NCI-H526 (cell line): Measurements from ENCODE around the gene MCTP2.
"Not testable (repeated sequence)": the region's sequence is repeated elsewhere in the genome, so short reads cannot be mapped to it uniquely, and the experiment has no call there.

Experiments used
- DNase-seq, 2 experiments: peaks; one replicate each; lab custom pipeline; 2025; lab: John Stamatoyannopoulos, UW

The MCTP2 gene

DNA sequence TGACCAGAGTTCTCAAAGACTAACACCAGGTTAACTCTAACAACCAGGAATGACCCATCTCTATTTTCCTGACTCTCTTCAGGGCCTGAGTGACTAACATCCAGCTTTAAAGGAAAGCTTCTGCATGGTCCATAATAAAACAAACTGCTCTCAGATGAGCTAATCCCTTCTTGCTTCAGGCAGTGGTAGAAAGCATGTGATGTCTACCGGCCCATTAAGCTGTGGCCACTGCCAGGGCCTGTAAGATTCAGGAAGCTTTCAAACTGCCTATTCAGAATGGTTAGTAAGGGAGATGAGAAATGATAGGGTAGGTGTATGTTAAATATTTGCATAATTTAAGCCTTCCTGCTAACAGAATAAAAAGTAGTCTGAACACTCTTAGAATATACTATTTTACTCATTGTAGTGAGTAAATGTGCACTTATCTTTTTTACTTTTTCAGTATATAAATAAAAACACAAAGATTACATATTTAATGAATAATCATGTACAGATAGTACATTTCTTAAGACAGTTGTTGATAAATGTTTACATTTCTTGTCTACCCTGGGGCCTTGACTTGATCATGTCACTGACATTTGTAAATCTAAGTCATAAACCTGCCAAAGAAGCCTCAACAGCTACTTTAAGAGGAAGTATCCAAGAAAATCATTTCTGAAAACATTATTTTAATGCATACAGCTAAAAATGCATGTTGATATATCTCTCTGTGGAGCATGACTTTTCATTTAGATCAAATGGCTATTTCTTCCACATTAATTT lies 222.0 kb downstream of the MCTP2 start:
- peak in 1 of 2 experiments; percentile 8 for DNase-seq

DNA sequence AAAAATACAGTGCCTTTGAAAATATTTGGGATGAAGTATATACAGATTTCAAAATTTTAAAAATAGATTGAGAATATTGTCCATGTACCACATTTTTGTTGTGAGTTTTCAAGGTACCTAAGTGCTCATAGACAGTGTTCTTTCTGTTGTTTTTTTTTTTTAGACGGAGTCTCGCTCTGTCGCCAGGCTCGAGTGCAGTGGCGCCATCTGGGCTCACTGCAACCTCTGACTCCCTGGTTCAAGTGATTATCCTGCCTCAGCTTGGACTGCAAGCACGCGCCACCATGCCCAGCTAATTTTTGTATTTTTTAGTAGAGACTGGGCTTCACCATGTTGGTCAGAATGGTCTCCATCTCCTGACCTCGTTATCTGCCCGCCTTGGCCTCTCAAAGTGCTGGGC lies 223.9 kb downstream of the MCTP2 start:
- no peak for DNase-seq

DNA sequence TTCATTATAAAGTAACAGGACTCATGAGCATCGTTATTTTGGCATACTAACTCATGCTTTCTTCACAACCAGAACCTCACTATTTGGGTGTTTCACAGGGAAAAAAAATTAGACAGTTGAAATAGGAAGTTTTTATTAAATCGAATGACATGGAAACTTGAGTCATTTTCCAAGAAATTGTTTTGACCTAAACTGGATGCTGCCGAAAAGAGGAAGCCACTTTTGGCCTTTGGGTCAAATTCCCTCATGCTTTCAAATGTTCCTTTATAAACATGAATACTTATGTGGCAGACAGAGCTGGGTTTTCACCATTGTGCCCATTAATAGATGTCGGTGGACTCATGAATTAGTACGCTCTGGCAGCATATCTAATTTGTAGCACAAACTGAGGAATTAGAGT lies 224.9 kb downstream of the MCTP2 start:
- no peak for DNase-seq

DNA sequence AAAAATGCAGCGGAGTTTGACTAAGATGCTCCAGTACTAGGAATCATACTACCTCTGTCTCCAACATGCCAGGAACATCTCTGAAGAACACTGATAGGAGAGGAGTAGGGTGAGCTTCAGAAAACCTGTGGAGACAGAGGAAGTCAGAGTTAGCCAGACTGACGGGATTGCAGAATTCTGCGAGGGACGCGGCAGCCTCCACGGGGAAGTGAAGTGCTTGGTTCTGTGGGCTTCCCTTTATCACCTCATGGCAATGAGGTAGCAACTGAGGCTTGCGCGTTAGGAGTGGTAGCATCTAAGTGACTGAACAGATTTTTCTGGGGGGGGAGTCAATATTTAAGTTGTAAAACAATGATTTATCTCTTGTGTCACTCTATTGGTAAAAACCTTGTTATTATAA lies 226.3 kb downstream of the MCTP2 start:
- no peak for DNase-seq

DNA sequence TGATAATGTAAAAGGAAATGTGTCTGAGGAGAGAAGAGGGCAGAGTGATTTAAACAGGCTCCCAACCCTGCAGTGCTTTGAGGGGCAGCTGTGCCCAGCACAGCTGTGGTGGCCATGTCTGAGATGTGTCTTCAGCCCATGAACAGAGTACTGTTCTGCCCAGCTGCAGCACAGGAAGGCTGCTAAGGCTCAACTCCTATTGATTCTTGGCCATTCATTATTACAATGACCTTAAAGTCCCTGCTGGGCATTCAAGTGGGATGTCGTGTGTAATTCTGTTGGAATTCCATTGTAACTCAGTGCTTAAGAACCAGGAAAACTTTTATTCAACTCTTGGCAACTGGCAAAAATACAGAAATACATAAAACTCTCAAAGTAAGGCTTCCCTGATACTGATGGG lies 229.3 kb downstream of the MCTP2 start:
- no peak for DNase-seq

DNA sequence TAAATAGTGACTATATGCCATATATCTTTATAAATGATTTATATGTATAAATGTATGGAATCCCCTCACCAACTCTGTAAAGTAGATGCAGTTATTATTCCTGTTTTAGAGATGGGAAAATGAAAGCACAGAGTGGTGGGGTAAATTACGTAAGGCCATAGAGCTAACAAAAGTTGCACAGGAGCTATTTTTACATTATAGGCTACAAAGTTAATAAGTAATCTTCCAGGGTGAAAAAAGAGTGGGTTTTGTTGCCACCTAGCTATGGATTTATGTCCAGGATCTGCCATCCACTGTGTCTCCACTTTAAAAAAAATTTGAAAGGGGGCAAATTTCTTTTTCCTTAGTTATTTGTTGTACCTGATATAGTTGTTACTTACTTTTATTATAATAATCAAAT lies 235.7 kb downstream of the MCTP2 start:
- DNase-seq, result peak in 1 of 2 experiments; percentile 8

DNA sequence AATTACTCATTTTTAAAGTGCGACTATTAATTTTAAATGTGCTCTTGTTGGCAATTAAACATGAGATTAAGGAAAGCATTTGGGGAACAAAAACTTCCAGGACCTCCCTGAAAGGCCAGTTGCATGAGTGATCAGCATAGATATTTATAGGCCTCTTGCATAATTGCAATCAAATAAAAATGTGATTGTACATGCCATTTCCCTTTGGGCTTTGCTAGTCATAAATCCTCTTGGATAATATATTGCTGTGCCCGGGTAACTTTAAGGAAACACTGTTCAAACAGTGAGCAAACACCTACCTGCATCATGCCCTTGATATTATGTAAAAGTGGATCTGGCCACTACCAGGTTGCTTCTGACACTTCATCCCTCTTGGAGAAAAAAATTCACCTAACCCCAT lies 239.1 kb downstream of the MCTP2 start:
- no peak for DNase-seq

DNA sequence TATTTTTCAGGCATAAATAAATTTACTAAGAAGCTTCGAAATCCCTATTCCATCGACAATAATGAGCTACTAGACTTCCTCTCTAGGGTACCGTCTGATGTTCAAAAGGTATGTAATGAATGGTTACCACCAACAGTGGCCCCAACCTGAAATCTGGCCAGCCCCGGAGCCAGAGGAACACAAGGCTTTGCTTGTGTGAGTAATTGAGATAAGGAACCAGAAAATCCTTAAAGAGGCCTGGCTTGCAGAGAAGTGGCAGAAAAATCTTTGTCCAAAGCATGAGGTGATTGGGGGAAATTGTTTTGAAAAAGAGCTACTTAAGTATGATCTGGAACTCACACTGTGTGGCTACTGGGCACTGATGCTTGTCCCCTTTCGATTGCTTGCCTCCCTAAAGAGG lies 245.3 kb downstream of the MCTP2 start:
- no peak for DNase-seq

DNA sequence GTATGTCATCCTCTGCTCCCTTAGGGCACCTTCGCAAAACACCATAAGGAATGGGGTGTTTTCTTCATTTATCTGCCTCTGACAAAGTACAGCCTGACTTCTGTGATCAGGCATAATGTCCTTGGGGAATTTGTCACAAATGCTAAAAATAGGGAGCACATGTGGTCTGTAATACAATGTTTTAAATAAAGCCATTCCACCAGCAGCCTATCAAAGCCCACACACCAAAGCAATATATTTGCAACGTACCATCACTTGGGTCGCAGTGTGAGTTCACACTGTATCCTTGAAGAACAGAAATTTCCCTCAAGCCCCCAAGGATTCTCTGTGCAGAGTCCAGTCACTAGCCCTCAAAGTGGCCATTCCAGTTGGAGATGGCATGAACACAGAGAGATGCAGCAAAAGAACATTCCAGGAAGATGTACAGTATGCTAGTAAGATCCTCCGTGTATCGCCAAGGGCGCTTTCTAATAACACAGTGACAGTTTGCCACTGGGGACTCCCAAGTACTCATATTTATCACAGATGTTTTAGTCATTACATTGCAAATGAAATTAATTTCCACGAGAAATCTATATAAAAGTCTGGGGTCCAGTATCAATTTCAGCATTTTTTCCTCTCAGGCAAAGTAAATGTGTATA lies 246.7 kb downstream of the MCTP2 start:
- peak in 1 of 2 experiments; percentile 38 for DNase-seq

DNA sequence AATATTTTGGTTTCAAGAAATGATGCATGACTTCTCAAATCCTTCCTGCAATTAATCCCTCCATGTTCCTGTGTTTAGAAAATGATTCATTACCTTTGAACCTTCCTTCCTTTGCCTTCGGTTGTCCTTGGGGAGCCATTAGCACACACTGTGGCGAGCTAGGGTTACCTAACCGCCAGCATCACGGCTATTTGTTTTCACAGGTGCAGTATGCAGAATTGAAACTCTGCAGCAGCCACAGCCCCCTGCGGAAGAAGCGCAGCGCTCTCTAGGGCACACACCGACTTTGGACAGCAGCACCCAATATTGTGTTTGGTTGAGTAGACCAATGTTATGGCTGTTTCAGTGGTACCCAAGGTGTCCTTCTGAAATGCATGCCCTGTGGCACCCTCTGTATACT lies 247.4 kb downstream of the MCTP2 start:
- DNase-seq, result peak; percentile 92 to 95

DNA sequence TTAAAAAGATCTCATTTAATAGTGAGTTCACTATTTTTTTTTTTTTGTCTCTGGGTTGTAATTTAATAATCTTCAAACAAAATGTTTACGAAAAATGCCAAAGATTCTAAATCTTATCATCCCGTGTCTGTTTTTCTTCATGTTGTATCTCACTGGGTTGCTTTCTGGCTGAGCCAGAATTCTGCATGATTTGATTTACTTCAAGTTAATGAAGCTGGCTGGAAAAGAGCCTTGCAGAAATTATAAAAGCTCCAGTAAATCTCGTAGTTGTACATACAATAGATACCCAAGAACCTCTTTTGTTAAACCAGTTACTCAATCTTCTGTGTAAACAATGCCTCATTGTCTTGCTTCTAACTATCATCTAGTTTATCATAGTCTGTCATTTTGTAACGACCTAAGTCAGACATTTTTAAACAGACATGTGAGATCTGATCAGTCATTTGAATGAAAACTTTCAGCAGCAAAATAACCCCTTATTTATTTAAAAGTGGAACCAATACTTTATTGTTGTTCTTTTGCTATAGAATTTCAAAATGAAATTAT lies 249.0 kb downstream of the MCTP2 start:
- DNase-seq, result peak; percentile 46 to 56

DNA sequence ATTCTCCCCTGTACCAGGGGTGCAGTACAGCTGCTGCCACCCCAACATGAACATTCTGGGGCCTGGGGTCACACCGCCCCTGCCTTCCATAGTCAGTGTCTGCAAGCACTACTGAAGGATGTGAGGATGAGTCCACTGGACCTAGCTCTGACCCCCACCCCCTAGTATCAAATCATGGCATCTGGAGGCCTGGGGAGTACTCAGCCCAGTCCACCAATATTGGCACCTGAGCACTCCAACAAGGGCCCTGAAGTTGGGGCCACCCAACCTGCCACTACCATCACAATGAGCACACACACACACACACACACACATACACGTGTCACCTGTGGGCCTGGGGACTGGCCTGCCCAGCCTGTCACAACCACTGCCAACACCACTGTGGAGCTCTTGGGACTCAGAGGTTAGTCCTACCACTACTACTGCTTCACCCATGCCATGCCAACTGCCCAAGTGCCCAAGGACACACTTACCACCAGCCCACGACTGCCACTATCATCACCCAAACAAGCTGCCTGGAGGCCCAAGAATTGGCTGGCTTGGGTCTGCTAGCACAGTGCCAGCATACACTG lies 253.9 kb downstream of the MCTP2 start:
- no peak for DNase-seq

DNA sequence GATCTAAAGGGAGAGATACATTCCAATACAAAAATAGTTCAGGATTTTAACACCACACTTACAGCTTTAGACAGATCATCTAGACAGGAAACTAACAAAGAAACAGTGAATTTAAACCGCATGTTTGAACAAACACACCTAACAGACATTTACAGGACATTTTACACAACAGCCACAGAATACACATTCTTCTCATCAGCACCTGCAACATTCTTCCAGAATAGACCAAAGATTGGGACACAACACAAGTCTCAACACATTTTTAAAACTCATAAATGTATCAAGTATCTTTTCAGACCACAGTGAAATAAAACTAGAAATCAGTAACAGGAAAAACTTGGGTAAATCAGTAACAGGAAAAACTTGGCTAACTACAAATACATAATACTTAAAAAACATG lies 256.3 kb downstream of the MCTP2 start:
- no peak for DNase-seq

DNA sequence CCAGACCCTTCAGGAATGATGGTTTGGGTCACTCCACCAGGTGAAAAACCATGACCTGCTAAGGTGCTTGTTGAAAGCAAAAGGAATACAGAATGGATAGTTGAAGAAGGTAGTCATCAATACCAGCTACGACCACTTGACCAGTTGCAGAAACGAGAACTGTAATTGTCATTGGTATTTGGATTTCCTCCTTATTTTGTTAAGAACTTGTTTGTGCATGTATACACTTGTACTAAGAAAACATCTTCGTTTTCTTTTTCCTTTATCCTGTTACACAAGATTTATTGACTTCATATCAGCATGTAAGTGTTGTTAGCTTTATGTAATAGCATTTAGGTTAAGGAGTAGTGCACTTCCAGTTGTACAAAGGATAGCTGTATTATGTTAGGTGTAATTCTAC lies 261.8 kb downstream of the MCTP2 start:
- no peak for DNase-seq

DNA sequence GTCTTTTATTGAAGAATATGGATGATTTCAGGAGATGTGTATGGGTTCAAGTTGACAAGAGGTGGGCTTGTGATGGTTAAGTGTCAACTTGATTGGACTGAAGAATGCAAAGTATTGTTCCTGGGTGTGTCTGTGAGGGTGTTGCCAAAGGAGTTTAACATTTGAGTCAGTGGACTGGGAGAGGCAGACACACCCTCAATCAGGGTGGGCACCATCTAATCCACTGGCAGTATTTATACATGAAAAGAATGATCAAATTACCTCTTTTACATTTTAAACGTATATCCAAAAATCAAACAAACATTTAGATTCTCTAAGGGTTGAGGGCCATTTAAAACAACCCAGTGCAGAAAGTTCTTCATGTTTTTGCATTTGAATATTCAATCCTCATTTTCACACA lies 262.2 kb downstream of the MCTP2 start:
- DNase-seq, result not testable (repeated sequence)

DNA sequence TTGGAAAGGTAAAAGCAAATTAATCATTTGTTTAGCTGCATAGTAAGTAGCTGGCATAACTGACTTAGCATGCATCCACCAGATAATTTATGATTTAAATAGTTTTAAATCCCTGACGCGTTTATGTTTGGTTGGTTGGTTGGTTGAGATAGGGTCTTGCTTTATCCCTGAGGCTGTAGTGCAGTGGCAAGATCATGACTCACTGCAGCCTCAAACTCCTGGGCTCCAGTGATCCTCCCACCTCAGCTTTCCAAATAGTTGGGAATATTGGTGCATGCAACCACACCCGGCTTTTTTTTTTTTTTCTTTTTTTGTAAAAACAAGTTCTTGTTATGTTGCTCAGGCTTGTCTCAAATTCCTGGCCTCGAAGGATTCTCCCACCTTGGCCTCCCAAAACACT lies 263.4 kb downstream of the MCTP2 start:
- no peak for DNase-seq

DNA sequence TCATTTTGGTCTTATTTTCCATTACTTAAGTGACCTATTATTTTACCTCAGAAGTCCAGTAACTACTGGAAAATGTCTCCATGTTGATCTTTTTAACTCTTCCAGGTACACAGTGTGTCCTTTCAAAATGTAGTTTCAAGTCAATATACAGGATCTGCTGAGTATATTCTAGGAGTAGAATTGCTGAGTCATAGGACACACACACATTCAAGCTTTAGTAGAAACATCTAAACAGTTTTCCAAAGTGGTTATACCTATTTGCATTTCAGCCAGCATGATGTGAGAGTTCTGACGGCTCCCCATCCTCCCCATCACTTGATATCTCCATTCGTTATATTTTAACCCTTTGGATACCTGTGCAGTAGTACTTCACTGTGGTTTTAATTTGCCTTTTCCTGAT lies 271.9 kb downstream of the MCTP2 start:
- peak; percentile 3 to 33 for DNase-seq

DNA sequence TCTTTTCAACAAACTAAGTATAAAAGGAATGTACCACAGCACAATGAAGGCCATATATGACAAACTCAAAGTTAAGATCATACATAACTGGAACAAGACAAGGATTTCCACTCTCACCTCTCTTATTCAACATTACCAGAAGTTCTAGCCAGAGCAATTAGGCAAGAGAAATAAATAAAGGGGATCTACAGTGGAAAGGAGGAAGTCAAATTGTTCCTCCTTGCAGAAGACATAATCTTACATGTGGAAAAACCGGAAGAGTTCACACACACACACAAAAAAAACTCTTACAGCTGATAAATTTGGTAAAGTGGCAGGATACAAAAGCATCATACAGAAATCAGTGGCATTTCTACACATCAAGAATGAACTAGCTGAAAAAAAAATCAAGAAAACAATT lies 277.9 kb downstream of the MCTP2 start:
- DNase-seq, result no peak

DNA sequence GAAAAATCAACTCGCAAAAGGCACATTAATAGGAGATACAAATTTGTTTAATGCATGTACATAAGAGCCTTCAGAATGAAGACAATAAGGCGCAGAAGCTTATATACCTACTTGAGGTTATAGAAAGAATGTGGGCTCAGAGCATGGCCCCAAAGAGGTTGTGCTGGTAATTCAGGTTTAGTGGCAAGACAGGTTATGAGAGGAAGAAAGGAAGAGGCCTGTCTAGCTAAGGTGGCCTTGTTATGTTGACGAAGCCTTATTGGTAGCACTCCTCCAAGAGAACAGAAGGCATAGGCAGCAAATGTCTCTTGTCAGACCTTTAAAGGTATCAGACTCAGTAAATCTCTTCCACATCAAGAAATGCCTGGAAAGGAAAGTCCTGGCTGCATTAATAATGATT lies 290.8 kb downstream of the MCTP2 start:
- no peak for DNase-seq

DNA sequence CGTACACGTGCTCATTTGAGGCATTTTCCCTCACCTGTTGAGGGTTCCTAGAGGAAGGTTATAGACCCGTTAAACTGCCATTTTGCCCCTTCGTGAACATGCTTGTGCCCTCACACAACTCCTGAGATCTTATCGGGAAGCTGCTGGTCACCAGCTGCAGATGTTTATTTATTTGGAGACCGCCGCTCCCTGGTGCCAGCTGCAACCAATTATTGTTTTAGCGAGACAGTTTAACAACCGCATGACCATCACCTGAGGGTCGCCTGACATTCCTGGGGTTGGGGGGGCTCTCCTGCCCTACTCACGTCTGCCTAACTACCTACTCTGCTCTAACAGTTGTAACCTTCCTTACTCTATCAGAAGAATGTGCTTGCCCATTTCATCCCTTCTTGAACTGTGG lies 292.5 kb downstream of the MCTP2 start:
- no peak for DNase-seq

DNA sequence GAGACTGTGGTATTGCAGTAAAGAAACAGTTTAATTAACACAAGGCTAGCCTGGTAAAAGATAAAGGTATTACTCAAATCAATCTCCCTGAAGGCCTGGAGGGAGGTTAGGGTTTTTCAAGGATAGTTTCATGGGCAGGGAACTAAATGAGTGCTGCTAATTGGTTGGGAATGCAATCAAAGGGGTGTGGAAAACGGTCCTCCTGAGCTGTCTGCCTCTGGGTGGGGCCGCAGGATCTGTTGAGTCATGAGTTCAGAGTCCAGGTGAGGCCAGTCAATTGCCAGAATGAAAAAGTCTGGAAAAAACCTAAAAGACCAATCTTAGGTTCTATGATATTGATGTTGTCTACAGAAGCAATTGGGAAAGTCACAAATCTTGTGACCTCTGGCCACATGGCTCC lies 293.2 kb downstream of the MCTP2 start:
- no peak for DNase-seq

DNA sequence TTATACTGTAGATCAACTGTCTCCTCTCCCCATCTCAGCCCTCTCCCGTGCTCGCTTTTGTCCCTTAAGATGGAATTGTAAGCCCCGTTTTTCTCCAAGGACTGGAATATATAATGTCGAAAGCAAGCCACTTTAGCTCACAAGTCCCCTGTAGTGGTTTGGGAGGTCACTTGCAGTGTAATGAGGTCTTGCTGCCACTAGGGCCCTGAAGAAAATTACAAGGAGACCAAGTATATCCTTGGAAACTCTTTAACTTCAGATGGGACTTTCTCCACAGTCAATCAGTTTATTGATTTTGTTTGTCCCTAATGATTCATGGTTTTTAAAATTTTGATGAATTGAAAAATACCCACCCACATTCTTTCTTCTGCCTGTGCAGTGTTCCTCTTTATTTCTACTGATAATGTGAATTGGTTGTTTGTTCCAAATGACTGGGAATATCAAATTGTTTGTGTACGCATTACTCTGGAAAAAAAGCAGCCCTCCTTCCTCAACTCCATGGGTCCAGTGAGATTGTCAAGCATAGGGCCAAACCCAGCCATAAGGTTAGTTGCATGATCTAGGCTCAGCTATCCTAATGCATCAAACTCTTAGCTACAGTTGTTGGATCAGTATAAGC lies 294.8 kb downstream of the MCTP2 start:
- DNase-seq, result no peak

DNA sequence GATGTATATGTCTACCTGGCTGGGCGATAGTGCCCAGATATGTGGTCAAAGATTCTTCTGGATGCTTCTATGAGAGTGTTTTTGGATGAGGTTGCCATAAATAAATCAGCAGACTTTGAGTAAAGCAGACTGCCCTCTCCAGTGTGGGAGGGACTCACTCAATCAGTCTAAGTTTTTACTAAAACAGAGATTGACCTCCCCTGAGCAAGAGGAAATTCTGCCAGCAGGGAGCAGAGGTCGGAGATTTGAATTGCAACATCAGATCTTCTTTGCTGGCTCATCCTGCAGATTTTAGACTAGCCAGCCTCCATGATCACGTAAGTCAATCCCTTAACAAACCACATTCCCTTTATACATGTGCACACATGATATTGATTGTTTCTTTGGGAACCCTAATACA lies 300.9 kb downstream of the MCTP2 start:
- DNase-seq, result no peak
